Measurements from ENCODE around the gene RBX1.

GRCh38 chr22:41003976-41004375 lies 52.8 kb downstream of the RBX1 start:
- TF ChIP-seq CTCF (IDR thresholded peaks at IDR 0.05): no peak
- no peak for TF ChIP-seq POLR2A (IDR thresholded peaks at IDR 0.05)
- no peak for TF ChIP-seq EP300 (IDR thresholded peaks at IDR 0.05)
- TF ChIP-seq POLR2AphosphoS5 (IDR thresholded peaks at IDR 0.05): no peak

All from suprapubic skin (tissue), 4 donors.